ENCODE results near the gene ULBP2.

DNA sequence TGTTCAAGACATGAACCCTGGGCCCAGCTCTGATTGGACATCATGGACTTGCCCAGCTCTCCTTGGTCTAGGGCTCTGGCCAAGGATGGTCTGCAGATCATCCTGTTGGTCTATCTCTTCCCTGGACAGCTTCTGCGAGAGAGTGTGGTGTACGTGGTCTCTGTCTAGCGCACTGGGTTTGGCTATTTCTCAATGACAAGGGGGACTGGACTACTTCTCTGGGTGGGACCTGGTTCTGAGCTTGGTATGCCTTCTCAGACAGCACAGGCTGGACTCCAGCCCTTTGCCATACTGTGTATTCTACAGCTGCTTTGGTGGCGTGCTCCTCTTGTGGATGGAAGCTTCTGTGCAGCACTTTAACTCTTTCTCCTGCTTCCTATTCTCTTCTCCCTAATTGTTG is 35.4 kb upstream of the ULBP2 start:
- TF ChIP-seq, protein P1, sequence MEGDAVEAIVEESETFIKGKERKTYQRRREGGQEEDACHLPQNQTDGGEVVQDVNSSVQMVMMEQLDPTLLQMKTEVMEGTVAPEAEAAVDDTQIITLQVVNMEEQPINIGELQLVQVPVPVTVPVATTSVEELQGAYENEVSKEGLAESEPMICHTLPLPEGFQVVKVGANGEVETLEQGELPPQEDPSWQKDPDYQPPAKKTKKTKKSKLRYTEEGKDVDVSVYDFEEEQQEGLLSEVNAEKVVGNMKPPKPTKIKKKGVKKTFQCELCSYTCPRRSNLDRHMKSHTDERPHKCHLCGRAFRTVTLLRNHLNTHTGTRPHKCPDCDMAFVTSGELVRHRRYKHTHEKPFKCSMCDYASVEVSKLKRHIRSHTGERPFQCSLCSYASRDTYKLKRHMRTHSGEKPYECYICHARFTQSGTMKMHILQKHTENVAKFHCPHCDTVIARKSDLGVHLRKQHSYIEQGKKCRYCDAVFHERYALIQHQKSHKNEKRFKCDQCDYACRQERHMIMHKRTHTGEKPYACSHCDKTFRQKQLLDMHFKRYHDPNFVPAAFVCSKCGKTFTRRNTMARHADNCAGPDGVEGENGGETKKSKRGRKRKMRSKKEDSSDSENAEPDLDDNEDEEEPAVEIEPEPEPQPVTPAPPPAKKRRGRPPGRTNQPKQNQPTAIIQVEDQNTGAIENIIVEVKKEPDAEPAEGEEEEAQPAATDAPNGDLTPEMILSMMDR (IDR thresholded peaks at IDR 0.05): no peak
- no peak for TF ChIP-seq POLR2A (IDR thresholded peaks at IDR 0.05)
